Testis (tissue), 3 donors: ENCODE results near the gene GBA3. TPM values are rescaled to one million over a fixed set of nuclear protein-coding genes. Genes with fewer than 3 reads are reported as not detected.

Experiments
- DNase-seq: peaks from one replicate; pipeline ENCODE4 v3.0.0-alpha.2; 2019
- H3K27ac ChIP-seq, 2 donors: fragments of 200-600 bp; sonication (generic); one replicate each; pipeline ENCODE4 v1.5.1; 2019
- H3K27me3 ChIP-seq: fragments of 200-600 bp; sonication (generic); one replicate; pipeline ENCODE4 v1.5.1; 2019
- H3K36me3 ChIP-seq: fragments of 200-600 bp; sonication (generic); one replicate; pipeline ENCODE4 v1.5.1; 2017; ENCODE audit warnings: low read depth; ENCODE audit errors: missing control alignments
- H3K4me1 ChIP-seq: fragments of 200-600 bp; sonication (generic); one replicate; pipeline ENCODE4 v1.5.1; 2019
- H3K4me3 ChIP-seq, 2 donors: fragments of 200-600 bp; sonication (generic); one replicate each; pipeline ENCODE4 v1.5.1; 2017 to 2019
- H3K9me3 ChIP-seq: fragments of 200-600 bp; sonication (generic); one replicate; pipeline ENCODE4 v1.5.1; 2017
- POLR2A ChIP-seq: fragments of 450-650 bp; IDR thresholded peaks from one replicate; pipeline ENCODE4 v1.6.1; 2017; ENCODE audit warnings: antibody characterized with exemption, mild to moderate bottlenecking, moderate library complexity
- WGBS, 2 donors: methylation state at CpG; one replicate each; pipeline ENCODE4 v1.1.5; 2018; 5-methylcytosine and 5-hydroxymethylcytosine counted together
- intact Hi-C: fragments of 100-400 bp; cut with DNase I; formaldehyde crosslinking; loops from one replicate; pipeline ENCODE4 v1.15.1; 2023; ENCODE audit warnings: low total_unique reads
- polyA plus RNA-seq: library from polyadenylated mRNA; stranded (reverse); fragments of 350-450 nt; fragmentation: Illumina TruSeq; extraction: RNeasy Lipid Tissue Mini Kit (QIAGEN cat#74804); gene quantifications from one replicate; pipeline ENCODE4 v1.2.3, GENCODE V29; 2014; ENCODE audit warnings: low read depth, low replicate concordance; ENCODE audit not compliant: insufficient read depth
- total RNA-seq, 2 donors: library from RNA; depleted of rRNA; stranded (reverse); fragments of >200 nt; gene quantifications; one replicate each; pipeline ENCODE4 v1.2.3, GENCODE V29; 2016
- TF ChIP-seq, protein P1 (sequence below), 3 experiments: fragments of 450-650 bp in 2 of 3; fragments of 200-600 bp in 1 of 3; sonication (generic) in 1 of 3; IDR thresholded peaks; one replicate each; pipeline ENCODE4 v1.5.1; 2016 to 2019; ENCODE audit warnings: antibody characterized with exemption in 3 of 3, mild to moderate bottlenecking in 2 of 3, moderate library complexity in 1 of 3

Gene GBA3
- total and polyA plus RNA-seq, 3 donors from 2014 or later, result 3.5 to 5.1 (median 4.9) TPM

DNA sequence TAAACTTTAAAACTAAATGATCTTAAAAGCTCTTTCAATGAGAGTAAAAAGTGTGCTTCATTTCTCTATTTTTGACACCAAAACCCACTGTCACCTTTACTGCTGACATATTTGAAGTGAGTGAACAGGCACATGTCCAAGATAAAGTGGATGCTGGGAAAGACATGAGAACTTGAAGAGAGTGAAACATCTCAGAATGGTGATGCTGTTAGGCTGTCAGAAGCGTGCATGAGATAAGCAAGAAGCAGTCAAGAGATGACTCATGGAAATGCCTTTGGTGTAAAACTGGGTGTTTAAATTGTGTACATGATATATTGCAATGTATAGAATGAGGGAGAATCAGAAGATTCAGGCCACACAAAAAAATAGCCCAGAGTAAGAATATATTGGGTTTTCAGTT, 21.8 kb upstream of the GBA3 start:
- H3K4me1 ChIP-seq, result no peaks in the 10 kb centered on the region
- no peak overlapping the region for H3K4me3 ChIP-seq
- WGBS, 2 donors, result 85% methylated on average over 1 of the region's 1 CpG
- H3K27me3 ChIP-seq, result no peaks in the 10 kb centered on the region
- no peak for TF ChIP-seq POLR2A
- TF ChIP-seq, protein P1, sequence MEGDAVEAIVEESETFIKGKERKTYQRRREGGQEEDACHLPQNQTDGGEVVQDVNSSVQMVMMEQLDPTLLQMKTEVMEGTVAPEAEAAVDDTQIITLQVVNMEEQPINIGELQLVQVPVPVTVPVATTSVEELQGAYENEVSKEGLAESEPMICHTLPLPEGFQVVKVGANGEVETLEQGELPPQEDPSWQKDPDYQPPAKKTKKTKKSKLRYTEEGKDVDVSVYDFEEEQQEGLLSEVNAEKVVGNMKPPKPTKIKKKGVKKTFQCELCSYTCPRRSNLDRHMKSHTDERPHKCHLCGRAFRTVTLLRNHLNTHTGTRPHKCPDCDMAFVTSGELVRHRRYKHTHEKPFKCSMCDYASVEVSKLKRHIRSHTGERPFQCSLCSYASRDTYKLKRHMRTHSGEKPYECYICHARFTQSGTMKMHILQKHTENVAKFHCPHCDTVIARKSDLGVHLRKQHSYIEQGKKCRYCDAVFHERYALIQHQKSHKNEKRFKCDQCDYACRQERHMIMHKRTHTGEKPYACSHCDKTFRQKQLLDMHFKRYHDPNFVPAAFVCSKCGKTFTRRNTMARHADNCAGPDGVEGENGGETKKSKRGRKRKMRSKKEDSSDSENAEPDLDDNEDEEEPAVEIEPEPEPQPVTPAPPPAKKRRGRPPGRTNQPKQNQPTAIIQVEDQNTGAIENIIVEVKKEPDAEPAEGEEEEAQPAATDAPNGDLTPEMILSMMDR (IDR thresholded peaks at IDR 0.05), result no peak
- H3K36me3 ChIP-seq, result no peaks in the 10 kb centered on the region
- intact Hi-C loops, result no loop called here
- no peaks in the 10 kb centered on the region for H3K9me3 ChIP-seq
- no peak for DNase-seq
- no peak overlapping the region for H3K27ac ChIP-seq

DNA sequence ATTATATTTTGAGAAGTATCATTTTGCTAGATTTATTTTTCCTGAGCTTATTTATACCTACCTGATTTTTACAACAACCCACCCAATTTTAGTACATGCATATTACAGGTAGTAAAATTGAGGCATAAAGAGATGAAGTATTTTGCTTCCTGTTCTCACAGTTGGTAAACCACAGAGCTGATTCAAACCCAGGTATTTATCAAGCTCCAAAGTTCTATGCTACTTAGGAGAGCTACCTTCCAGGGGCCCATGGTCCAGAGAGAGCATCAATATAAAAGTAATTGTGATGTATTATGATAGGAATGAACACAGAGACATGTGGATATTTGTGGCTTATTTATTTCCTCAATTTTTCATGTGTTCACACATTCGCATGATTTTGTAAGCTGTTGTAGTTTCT, 20.2 kb upstream of the GBA3 start:
- Histone ChIP-seq H3K36me3 (no peaks in the 10 kb centered on the region), H3K9me3 (no peaks in the 10 kb centered on the region), H3K4me3 (no peak overlapping the region), H3K27ac (no peak overlapping the region), H3K4me1 (no peaks in the 10 kb centered on the region), H3K27me3 (no peaks in the 10 kb centered on the region)
- DNase-seq, result no peak
- 88 to 90% methylated on average over 1 of the region's 1 CpG for WGBS, 2 donors
- intact Hi-C loops, result no loop called here
- TF ChIP-seq, protein P1 (IDR thresholded peaks at IDR 0.05), result no peak
- no peak for TF ChIP-seq POLR2A

GRCh38 chr4:22672944-22673343, 19.8 kb upstream of the GBA3 start:
- no peak for DNase-seq
- Histone ChIP-seq H3K4me3 (no peak overlapping the region), H3K9me3 (no peaks in the 10 kb centered on the region), H3K27me3 (no peaks in the 10 kb centered on the region), H3K27ac (no peak overlapping the region), H3K4me1 (no peaks in the 10 kb centered on the region), H3K36me3 (no peaks in the 10 kb centered on the region)
- 82 to 92% methylated on average over 4 of the region's 4 CpGs for WGBS, 2 donors
- intact Hi-C loops, result no loop called here
- TF ChIP-seq, protein P1 (IDR thresholded peaks at IDR 0.05), result no peak
- TF ChIP-seq POLR2A, result no peak

- Histone ChIP-seq H3K4me3 (no peak overlapping the region), H3K27me3 (no peaks in the 10 kb centered on the region), H3K4me1 (peaks cover 5% of the 10 kb centered on the region), H3K9me3 (no peaks in the 10 kb centered on the region), H3K36me3 (no peaks in the 10 kb centered on the region), H3K27ac (no peak overlapping the region)
- DNase-seq, result no peak
- TF ChIP-seq, protein P1 (IDR thresholded peaks at IDR 0.05), result no peak
- no peak for TF ChIP-seq POLR2A
- 83 to 98% methylated on average over 1 of the region's 1 CpG for WGBS, 2 donors
- intact Hi-C loops, result no loop called here
These were observed 18.0 kb upstream of the GBA3 start for GRCh38 chr4:22674700-22675099.

DNA sequence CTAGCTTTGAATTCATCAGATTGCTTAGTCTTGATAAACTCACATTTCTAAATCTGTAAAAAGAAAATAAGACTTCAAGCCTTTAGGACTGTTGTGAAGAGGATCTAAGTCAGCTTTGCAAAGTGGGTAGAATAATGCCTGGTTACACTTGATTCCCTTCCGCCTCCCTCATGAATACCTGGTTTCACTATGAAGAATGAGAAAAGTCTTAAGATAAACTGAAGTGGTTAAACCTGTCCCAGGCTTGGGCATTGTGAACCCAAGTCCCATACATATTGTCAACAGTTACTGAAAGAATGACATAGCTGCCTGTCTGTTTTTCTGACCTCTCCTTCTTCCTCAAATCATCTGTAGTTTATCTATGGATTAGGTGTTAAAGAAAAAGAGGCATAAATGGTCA, 16.7 kb upstream of the GBA3 start:
- Histone ChIP-seq H3K27ac (no peak overlapping the region), H3K4me3 (no peak overlapping the region), H3K27me3 (no peaks in the 10 kb centered on the region), H3K4me1 (peaks cover 10% of the 10 kb centered on the region), H3K9me3 (no peaks in the 10 kb centered on the region), H3K36me3 (no peaks in the 10 kb centered on the region)
- 95% methylated on average over 1 of the region's 1 CpG for WGBS, 2 donors
- TF ChIP-seq POLR2A, result no peak
- TF ChIP-seq, protein P1 (IDR thresholded peaks at IDR 0.05), result no peak
- intact Hi-C loops, result no loop called here
- DNase-seq, result no peak
